ENCODE data around the gene DMD.
A peak's percentile ranks its signal among the peaks of the same experiment; 100 is the strongest.

DMD gene

GRCh38 chrX:32455704-32456103 is 755.6 kb downstream of the DMD start:
- no peak for DNase-seq

GRCh38 chrX:32451954-32452695 is 759.2 kb downstream of the DMD start:
- no peak for DNase-seq

GRCh38 chrX:32448945-32449344 is 762.4 kb downstream of the DMD start:
- no peak for DNase-seq

- DNase-seq = no peak
These were observed 763.0 kb downstream of the DMD start for GRCh38 chrX:32448320-32448719.

GRCh38 chrX:32447640-32448039 is 763.7 kb downstream of the DMD start:
- DNase-seq = no peak

GRCh38 chrX:32443841-32444240 is 767.5 kb downstream of the DMD start:
- DNase-seq = no peak

- no peak for DNase-seq
These were observed 790.1 kb downstream of the DMD start for GRCh38 chrX:32421266-32421665.

- no peak for DNase-seq
These were observed 803.0 kb downstream of the DMD start for GRCh38 chrX:32408389-32408788.

- DNase-seq = no peak
These were observed 813.7 kb downstream of the DMD start for GRCh38 chrX:32397562-32398216.

GRCh38 chrX:32395878-32396277 is 815.5 kb downstream of the DMD start:
- DNase-seq = no peak

GRCh38 chrX:32392655-32393054 is 818.7 kb downstream of the DMD start:
- DNase-seq = no peak

GRCh38 chrX:32370456-32371205 is 840.7 kb downstream of the DMD start:
- DNase-seq = no peak

- DNase-seq = peak; percentile 13
These were observed 917.2 kb downstream of the DMD start for GRCh38 chrX:32293962-32294700.

- no peak for DNase-seq
These were observed 922.0 kb downstream of the DMD start for GRCh38 chrX:32289356-32289755.

GRCh38 chrX:32281853-32282252 is 929.5 kb downstream of the DMD start:
- no peak for DNase-seq

- no peak for DNase-seq
These were observed 930.4 kb downstream of the DMD start for GRCh38 chrX:32280921-32281320.

GRCh38 chrX:32280489-32280888 is 930.9 kb downstream of the DMD start:
- no peak for DNase-seq

- DNase-seq = no peak
These were observed 935.2 kb downstream of the DMD start for GRCh38 chrX:32276153-32276552.

GRCh38 chrX:32269866-32270265 is 941.5 kb downstream of the DMD start:
- DNase-seq = no peak

GRCh38 chrX:32268207-32268606 is 943.1 kb downstream of the DMD start:
- DNase-seq = no peak

- DNase-seq = no peak
These were observed 943.6 kb downstream of the DMD start for GRCh38 chrX:32267796-32268195.

GRCh38 chrX:32246675-32247074 is 964.7 kb downstream of the DMD start:
- peak; percentile 0 for DNase-seq

- DNase-seq = no peak
These were observed 1015.7 kb downstream of the DMD start for GRCh38 chrX:32195611-32196010.
